ENCODE results near the gene THEMIS.

DNA sequence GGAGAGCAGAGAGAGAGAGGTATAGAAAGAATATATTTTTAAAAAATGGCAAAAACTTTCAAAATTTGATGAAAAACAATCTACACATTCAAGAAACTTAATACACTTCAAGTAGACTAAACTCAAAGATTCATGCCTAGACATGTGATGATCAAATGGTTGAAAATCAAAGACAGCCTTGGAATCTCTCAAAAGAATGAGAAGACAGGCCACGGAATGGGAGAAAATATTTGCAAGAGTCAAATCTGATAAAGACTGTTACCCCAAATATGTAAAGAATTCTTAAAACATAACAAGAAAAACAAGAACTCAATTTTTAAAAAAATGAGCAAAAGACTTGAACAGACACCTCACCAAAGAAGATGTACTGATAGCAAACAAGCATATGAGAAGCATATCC is 49.7 kb downstream of the THEMIS start:
- TF ChIP-seq, protein P1, sequence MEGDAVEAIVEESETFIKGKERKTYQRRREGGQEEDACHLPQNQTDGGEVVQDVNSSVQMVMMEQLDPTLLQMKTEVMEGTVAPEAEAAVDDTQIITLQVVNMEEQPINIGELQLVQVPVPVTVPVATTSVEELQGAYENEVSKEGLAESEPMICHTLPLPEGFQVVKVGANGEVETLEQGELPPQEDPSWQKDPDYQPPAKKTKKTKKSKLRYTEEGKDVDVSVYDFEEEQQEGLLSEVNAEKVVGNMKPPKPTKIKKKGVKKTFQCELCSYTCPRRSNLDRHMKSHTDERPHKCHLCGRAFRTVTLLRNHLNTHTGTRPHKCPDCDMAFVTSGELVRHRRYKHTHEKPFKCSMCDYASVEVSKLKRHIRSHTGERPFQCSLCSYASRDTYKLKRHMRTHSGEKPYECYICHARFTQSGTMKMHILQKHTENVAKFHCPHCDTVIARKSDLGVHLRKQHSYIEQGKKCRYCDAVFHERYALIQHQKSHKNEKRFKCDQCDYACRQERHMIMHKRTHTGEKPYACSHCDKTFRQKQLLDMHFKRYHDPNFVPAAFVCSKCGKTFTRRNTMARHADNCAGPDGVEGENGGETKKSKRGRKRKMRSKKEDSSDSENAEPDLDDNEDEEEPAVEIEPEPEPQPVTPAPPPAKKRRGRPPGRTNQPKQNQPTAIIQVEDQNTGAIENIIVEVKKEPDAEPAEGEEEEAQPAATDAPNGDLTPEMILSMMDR (IDR thresholded peaks at IDR 0.05): no peak
- TF ChIP-seq FOXP1 (CRISPR knock-in tag; IDR thresholded peaks at IDR 0.05; ENCODE audit: borderline replicate concordance) (no peak), ZNF671 (CRISPR knock-in tag; IDR thresholded peaks at IDR 0.05) (no peak), SP1 (CRISPR knock-in tag; conservative IDR thresholded peaks at IDR 0.05) (no peak)
